H1 (cell line): ENCODE measurements around the gene MYOZ2. TPM values are rescaled to one million over a fixed set of nuclear protein-coding genes. Genes with fewer than 3 reads are reported as not detected.

Experiments used
- CTCF ChIA-PET: fragments of 300-600 bp; sonication (Branson Sonifier 250); formaldehyde crosslinking; loops from one replicate; lab custom pipeline; 2021; ENCODE audit not compliant: partially characterized antibody; lab: Charles Lee
- POLR2A ChIA-PET: fragments of 300-600 bp; sonication (Branson Sonifier 250); formaldehyde crosslinking; loops from one replicate; lab custom pipeline; 2021; ENCODE audit warnings: inconsistent platforms; ENCODE audit not compliant: partially characterized antibody; lab: Charles Lee
- DNase-seq, 2 experiments: peaks; one replicate each; pipeline versions ENCODE4 v3.0.0 to v3.0.0-alpha.2; 2010 to 2022; ENCODE audit warnings: low spot score in 2 of 2, low read depth in 1 of 2, mixed read lengths in 1 of 2
- FAIRE-seq: peaks from 2 replicates; lab custom pipeline; 2011; peaks lifted over from hg19 to GRCh38; lab: Jason Lieb, UNC
- H2AFZ ChIP-seq: 2 replicates; pipeline ENCODE4 v1.8.1; 2012; ENCODE audit warnings: low read length, inconsistent platforms
- H2AK5ac ChIP-seq: 2 replicates; pipeline ENCODE4 v1.6.1; 2013; ENCODE audit warnings: low read depth, low read length
- H2BK120ac ChIP-seq: replicated peaks from 2 replicates; pipeline ENCODE3; 2013; ENCODE audit warnings: low read depth, low read length, inconsistent platforms
- H2BK12ac ChIP-seq: 2 replicates; pipeline ENCODE4 v1.6.1; 2013; ENCODE audit warnings: low read depth, low read length
- H2BK15ac ChIP-seq: 2 replicates; pipeline ENCODE4 v1.6.1; 2013; ENCODE audit warnings: low read length
- H2BK20ac ChIP-seq: 2 replicates; pipeline ENCODE4 v1.6.1; 2013; ENCODE audit warnings: low read length
- H2BK5ac ChIP-seq: 2 replicates; pipeline ENCODE4 v1.6.1; 2013; ENCODE audit warnings: low read depth, low read length
- H3K14ac ChIP-seq: 2 replicates; pipeline ENCODE4 v1.6.1; 2013; ENCODE audit warnings: inconsistent platforms; ENCODE audit not compliant: insufficient read length
- H3K18ac ChIP-seq: 2 replicates; pipeline ENCODE4 v1.6.1; 2013; ENCODE audit warnings: low read length; ENCODE audit errors: extremely low read depth
- H3K23ac ChIP-seq: 2 replicates; pipeline ENCODE4 v1.6.1; 2013; ENCODE audit warnings: inconsistent platforms; ENCODE audit not compliant: insufficient read length
- H3K23me2 ChIP-seq: 2 replicates; pipeline ENCODE4 v1.6.1; 2013; ENCODE audit warnings: low read depth, low read length
- H3K27ac ChIP-seq: 2 replicates; pipeline ENCODE4 v1.6.1; 2011; ENCODE audit warnings: low read depth, low read length, inconsistent platforms
- H3K27me3 ChIP-seq, 4 experiments: replicated peaks in 1 of 4; 1 replicate in 1 of 4; 2 replicates in 3 of 4; pipeline versions ENCODE4 v1.6.1 to v1.8.1; 2011 to 2013; ENCODE audit warnings: low read length in 3 of 4, mild to moderate bottlenecking in 3 of 4, inconsistent platforms in 2 of 4, mixed read lengths in 2 of 4, moderate library complexity in 1 of 4; ENCODE audit not compliant: control insufficient read depth in 3 of 4, insufficient read depth in 3 of 4; ENCODE audit errors: extremely low read depth in 1 of 4
- H3K36me3 ChIP-seq, 4 experiments: 2 replicates each; pipeline versions ENCODE4 v1.6.1 to v1.8.1; 2011 to 2013; ENCODE audit warnings: mild to moderate bottlenecking in 4 of 4, low read length in 3 of 4, moderate library complexity in 2 of 4, control low read depth in 1 of 4, inconsistent platforms in 1 of 4; ENCODE audit not compliant: insufficient read depth in 4 of 4, control insufficient read depth in 2 of 4
- H3K4ac ChIP-seq: replicated peaks from 2 replicates; pipeline ENCODE3; 2013; ENCODE audit warnings: low read length, low read depth, mixed read lengths, inconsistent platforms; ENCODE audit not compliant: insufficient read length
- H3K4me1 ChIP-seq, 4 experiments: replicated peaks in 1 of 4; 1 replicate in 1 of 4; 2 replicates in 3 of 4; pipeline versions ENCODE4 v1.6.1 to v1.8.1; 2011 to 2013; ENCODE audit warnings: low read length in 3 of 4, inconsistent platforms in 2 of 4, mixed read lengths in 1 of 4; ENCODE audit not compliant: insufficient read depth in 4 of 4, control insufficient read depth in 3 of 4
- H3K4me2 ChIP-seq, 2 experiments: 2 replicates each; pipeline versions ENCODE4 v1.6.1 to v1.8.1; 2011 to 2013; ENCODE audit warnings: low read depth in 2 of 2, low read length in 2 of 2, control low read depth in 1 of 2, inconsistent platforms in 1 of 2, mild to moderate bottlenecking in 1 of 2; ENCODE audit not compliant: insufficient read depth in 1 of 2
- H3K4me3 ChIP-seq, 4 experiments: fragments of 200-600, 300-600 bp in 1 of 4; sonication (generic), shearing (Covaris generic), sonication (Bioruptor Twin) in 1 of 4; 2 replicates each; pipeline versions ENCODE4 v1.5.1 to v1.8.1; 2011 to 2016; ENCODE audit warnings: low read length in 4 of 4, low read depth in 3 of 4, control low read depth in 2 of 4, inconsistent platforms in 2 of 4, mild to moderate bottlenecking in 2 of 4, mixed read lengths in 1 of 4, moderate library complexity in 1 of 4; ENCODE audit not compliant: insufficient read depth in 2 of 4; ENCODE audit errors: extremely low read depth in 1 of 4
- H3K56ac ChIP-seq: replicated peaks from 2 replicates; pipeline ENCODE3; 2013; ENCODE audit warnings: low read depth, mild to moderate bottlenecking, mixed read lengths, low read length, inconsistent platforms; ENCODE audit not compliant: insufficient read length
- H3K79me1 ChIP-seq: 2 replicates; pipeline ENCODE4 v1.6.1; 2013; ENCODE audit warnings: low read depth, low read length, control low read depth
- H3K79me2 ChIP-seq, 2 experiments: 2 replicates each; pipeline versions ENCODE4 v1.6.1 to v1.8.1; 2012 to 2013; ENCODE audit warnings: low read length in 2 of 2, mild to moderate bottlenecking in 2 of 2, inconsistent platforms in 1 of 2; ENCODE audit not compliant: insufficient read depth in 2 of 2, control insufficient read depth in 1 of 2
- H3K9ac ChIP-seq, 4 experiments: replicated peaks in 1 of 4; 1 replicate in 1 of 4; 2 replicates in 3 of 4; pipeline versions ENCODE4 v1.6.1 to v1.8.1; 2011 to 2013; ENCODE audit warnings: low read depth in 3 of 4, low read length in 3 of 4, control low read depth in 2 of 4, mild to moderate bottlenecking in 2 of 4, moderate library complexity in 2 of 4, inconsistent platforms in 1 of 4; ENCODE audit errors: extremely low read depth in 1 of 4
- H3K9me3 ChIP-seq, 2 experiments: 2 replicates each; pipeline versions ENCODE4 v1.6.1 to v1.8.1; 2012 to 2013; ENCODE audit warnings: mild to moderate bottlenecking in 2 of 2, moderate library complexity in 2 of 2, control low read depth in 1 of 2, inconsistent platforms in 1 of 2, low read depth in 1 of 2, low read length in 1 of 2, mixed read lengths in 1 of 2; ENCODE audit not compliant: insufficient read depth in 2 of 2
- H4K20me1 ChIP-seq, 2 experiments: replicated peaks in 1 of 2; 2 replicates each; pipeline versions ENCODE3 to v1.8.1; 2011 to 2013; ENCODE audit warnings: inconsistent platforms in 2 of 2, low read length in 2 of 2, mild to moderate bottlenecking in 1 of 2; ENCODE audit not compliant: insufficient read depth in 2 of 2, control insufficient read depth in 1 of 2
- H4K5ac ChIP-seq: 2 replicates; pipeline ENCODE4 v1.6.1; 2013; ENCODE audit warnings: low read length, low read depth, mixed read lengths, inconsistent platforms; ENCODE audit not compliant: insufficient read length
- H4K8ac ChIP-seq: 2 replicates; pipeline ENCODE4 v1.8.0; 2013; ENCODE audit warnings: mild to moderate bottlenecking, moderate library complexity, low read length, inconsistent platforms; ENCODE audit not compliant: insufficient read depth; ENCODE audit errors: extremely low read depth
- H4K91ac ChIP-seq: replicated peaks from 2 replicates; pipeline ENCODE3; 2013; ENCODE audit warnings: low read length, mixed read lengths, inconsistent platforms; ENCODE audit not compliant: insufficient read length
- CREB1 ChIP-seq: IDR thresholded peaks from 2 replicates; pipeline ENCODE4 v1.6.1; 2012; ENCODE audit warnings: inconsistent platforms
- JUND ChIP-seq: IDR thresholded peaks from 2 replicates; pipeline ENCODE4 v1.6.1; 2011; ENCODE audit warnings: mild to moderate bottlenecking, improper control_type of control experiment, low read length
- RAD21 ChIP-seq, 2 experiments: IDR thresholded peaks in 1 of 2; conservative IDR thresholded peaks in 1 of 2; 2 replicates each; pipeline ENCODE4 v1.6.1; 2011; ENCODE audit warnings: low read depth in 2 of 2, low read length in 2 of 2, improper control_type of control experiment in 1 of 2, inconsistent platforms in 1 of 2, mild to moderate bottlenecking in 1 of 2, moderate library complexity in 1 of 2
- RFX5 ChIP-seq: IDR thresholded peaks from 2 replicates; pipeline ENCODE4 v1.6.1; 2011; ENCODE audit warnings: low read depth, low read length, improper control_type of control experiment, borderline replicate concordance
- SIRT6 ChIP-seq: IDR thresholded peaks from one replicate; pipeline ENCODE4 v1.7.1; 2012; ENCODE audit warnings: low read length, inconsistent platforms
- SP1 ChIP-seq: IDR thresholded peaks from 2 replicates; pipeline ENCODE4 v1.6.1; 2011; ENCODE audit warnings: low read depth, low read length
- SP2 ChIP-seq: IDR thresholded peaks from 2 replicates; pipeline ENCODE4 v1.6.1; 2012; ENCODE audit warnings: mild to moderate bottlenecking, low read length, inconsistent platforms
- YY1 ChIP-seq: IDR thresholded peaks from 2 replicates; pipeline ENCODE4 v1.6.1; 2011; ENCODE audit warnings: low read depth, mild to moderate bottlenecking, low read length
- WGBS, 2 experiments: shearing (Covaris generic) in 1 of 2; methylation state at CpG; one replicate each; pipeline versions ENCODE4 v1.1.6 to v1.1.7; 2013 to 2015; ENCODE audit warnings: low lambda C conversion rate in 2 of 2, mixed read lengths in 2 of 2, inconsistent platforms in 1 of 2, low coverage in 1 of 2, missing lambda C conversion rate in 1 of 2; ENCODE audit not compliant: insufficient replicate concordance in 2 of 2, insufficient coverage in 1 of 2, insufficient read length in 1 of 2; ENCODE audit errors: extremely low coverage in 1 of 2, missing lambda C conversion rate in 1 of 2; 5-methylcytosine and 5-hydroxymethylcytosine counted together
- polyA plus RNA-seq, 7 experiments: library from polyadenylated mRNA; depleted of rRNA in 3 of 7; stranded (reverse) in 5 of 7; unstranded in 2 of 7; fragments of >200 nt in 5 of 7; fragments of 200-250 nt in 2 of 7; gene quantifications; 1 replicate in 5 of 7; 2 replicates in 1 of 7; 4 replicates in 1 of 7; pipeline versions ENCODE4 v1.2.1 to v1.2.3, GENCODE V29; 2011 to 2013; ENCODE audit warnings: missing spikeins in 2 of 7, mixed read lengths in 2 of 7
- total RNA-seq: library from RNA; stranded (reverse); fragmentation: NEBNext Ultra II Directional; extraction: Animal tissue kit (Norgen Biotek cat#: 25700); gene quantifications from 2 replicates; pipeline ENCODE4 v1.2.1, GENCODE V29; 2021

MYOZ2 gene
- total and polyA plus RNA-seq, 2 of the 8 experiments (the other 6 are each of a cell fraction or from before 2014, with no cell fraction given), result not detected

DNA sequence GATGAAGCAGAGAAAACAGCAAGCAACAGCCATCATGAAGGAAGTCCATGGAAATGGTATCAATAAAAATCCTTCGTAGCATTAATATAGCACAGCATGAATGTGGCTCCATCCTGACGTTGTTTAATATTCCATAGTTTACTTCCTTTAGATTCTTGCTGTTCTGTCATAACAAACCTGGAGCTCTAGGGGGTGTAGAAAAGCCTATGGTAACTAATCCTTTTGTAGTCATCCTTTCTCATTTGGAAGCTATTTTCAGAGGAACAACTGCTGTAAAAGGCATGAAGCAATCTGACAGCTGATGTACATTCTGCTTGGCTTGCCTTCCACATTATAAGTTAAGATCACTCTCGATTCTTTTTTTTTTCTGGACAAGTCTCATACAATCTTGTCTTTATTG, 914 bp downstream of the MYOZ2 start:
- Histone ChIP-seq H4K8ac (no peak overlapping the region), H3K9ac (no peak overlapping the region), H2BK120ac (no peak overlapping the region), H3K79me2 (no peaks in the 10 kb centered on the region), H3K56ac (no peak overlapping the region), H3K4me1 (no peaks in the 10 kb centered on the region), H3K14ac (no peak overlapping the region), H3K27ac (no peak overlapping the region), H3K23ac (no peak overlapping the region), H3K9me3 (no peaks in the 10 kb centered on the region), H2BK5ac (no peak overlapping the region), H3K4me3 (no peak overlapping the region), H3K18ac (no peak overlapping the region), H2BK12ac (no peak overlapping the region), H3K4me2 (no peak overlapping the region), H3K27me3 (peaks cover 0 to 1% (median 0%) of the 10 kb centered on the region in 4 experiments; a peak in 1 of 7 replicates), H2AK5ac (no peak overlapping the region), H3K79me1 (no peaks in the 10 kb centered on the region), H2BK15ac (no peak overlapping the region), H2AFZ (no peak overlapping the region), H2BK20ac (no peak overlapping the region), H4K5ac (no peak overlapping the region), H3K23me2 (no peaks in the 10 kb centered on the region), H3K36me3 (no peaks in the 10 kb centered on the region), H4K91ac (no peak overlapping the region), H4K20me1 (no peaks in the 10 kb centered on the region), H3K4ac (no peak overlapping the region)
- TF ChIP-seq SP1, result no peak
- TF ChIP-seq RFX5, result no peak
- no peak for TF ChIP-seq SIRT6
- TF ChIP-seq RAD21 (IDR thresholded peaks at IDR 0.05 in 1 of 2, conservative IDR thresholded peaks at IDR 0.05 in 1 of 2; ENCODE audit: low read depth in 2 of 2, low read length in 2 of 2), result no peak
- no peak for TF ChIP-seq SP2
- TF ChIP-seq JUND, result no peak
- no peak for TF ChIP-seq CREB1
- TF ChIP-seq YY1, result no peak
- 78% methylated on average over 3 of the region's 3 CpGs; no CpG with 5 or more reads in 1 of the 2 experiments for WGBS, 2 experiments
- ChIA-PET CTCF (interaction anchor here (0.7 to 2.2 kb wide), 4 partner anchors 13 to 469 kb away, joined by 3 to 12 read pairs (median 3); no protein-coding TSS in a partner anchor), POLR2A (interaction anchor here (0.9 kb wide), 1 partner anchor 75 kb away, joined by 3 read pairs; no protein-coding TSS in a partner anchor)
- no peak for DNase-seq
- no peak for FAIRE-seq
